ENCODE results near the gene HTT. TPM values are rescaled to one million over a fixed set of nuclear protein-coding genes. Genes with fewer than 3 reads are reported as not detected.

Gene HTT
- total and polyA plus RNA-seq, 9 of the 15 experiments (the other 6 are each of a cell fraction or from before 2014, with no cell fraction given): 0.66 to 31.6 (median 14.7) TPM

DNA sequence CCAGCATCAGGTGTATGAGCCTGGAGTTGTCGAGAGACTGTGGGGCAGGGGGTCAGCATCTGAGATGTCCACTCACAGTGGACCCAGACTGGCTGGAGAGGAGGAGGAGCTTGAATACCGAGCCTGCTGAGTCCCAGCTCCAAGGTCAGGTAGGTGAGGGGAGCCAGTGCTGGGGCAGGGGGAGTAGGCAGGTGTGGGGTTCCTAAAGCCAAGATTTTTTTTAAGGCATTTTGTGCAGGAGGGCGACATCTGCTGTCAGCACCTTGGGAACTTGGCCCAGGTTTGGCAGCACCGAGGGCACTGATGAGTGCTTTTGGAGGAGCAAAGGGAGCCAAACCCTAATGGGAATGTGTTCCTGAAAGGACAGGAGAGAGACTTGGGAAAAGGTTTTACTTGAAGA, 110.2 kb downstream of the HTT start:
- Histone ChIP-seq H3K9ac (ENCODE audit: insufficient read depth in 1 of 2, low read depth in 2 of 2, low read length in 2 of 2) (no peak overlapping the region; a peak in 1 of 4 replicates), H3K27ac (ENCODE audit: extremely low read depth, low read depth, low read length) (no peak overlapping the region), H4K20me1 (replicated peaks; ENCODE audit: control insufficient read depth, insufficient read depth, low read length) (no peaks in the 10 kb centered on the region), H2AFZ (ENCODE audit: low read depth, low read length) (no peak overlapping the region), H3K9me3 (replicated peaks; ENCODE audit: control insufficient read depth, insufficient read depth, low read depth, low read length) (no peaks in the 10 kb centered on the region), H3K9me1 (ENCODE audit: control insufficient read depth, insufficient read depth, low read length) (no peaks in the 10 kb centered on the region), H3K79me2 (ENCODE audit: control insufficient read depth, insufficient read depth, low read length) (no peaks in the 10 kb centered on the region), H3K27me3 (ENCODE audit: control insufficient read depth in 2 of 2, insufficient read depth in 2 of 2, low read length in 2 of 2) (no peaks in the 10 kb centered on the region), H3K4me2 (ENCODE audit: insufficient read depth, low read length) (no peak overlapping the region), H3K4me1 (replicated peaks in 1 of 2; ENCODE audit: control insufficient read depth in 2 of 2, insufficient read depth in 2 of 2, low read length in 2 of 2) (no peaks in the 10 kb centered on the region), H3K36me3 (ENCODE audit: control insufficient read depth, insufficient read depth, low read length) (peaks cover 53% of the 10 kb centered on the region; the same call in 2 of the 3 replicates), H3K4me3 (no peak overlapping the region)
- WGBS (ENCODE audit: insufficient coverage, low coverage, missing lambda C conversion rate): 97% methylated on average over 3 of the region's 4 CpGs
- no TSS peak for BruUV-seq (replicated peaks)
- no peak for DNase-seq (ENCODE audit: extremely low read depth in 1 of 4, low spot score in 3 of 4)
- ChIA-PET CTCF (ENCODE audit: low intra/inter-chr PET ratio) (no interaction called here), POLR2A (no interaction called here)
- in situ Hi-C loops (cut with MboI) (no loop called here), intact Hi-C loops (cut with micrococcal nuclease) (no loop called here)
- TF ChIP-seq MCM5 (IDR thresholded peaks at IDR 0.05; ENCODE audit: low read depth) (no peak), ZNF263 (CRISPR knock-in tag; IDR thresholded peaks at IDR 0.05; ENCODE audit: borderline replicate concordance) (no peak), CHD1 (IDR thresholded peaks at IDR 0.05; ENCODE audit: low read length) (no peak), ZNF507 (tag; conservative IDR thresholded peaks at IDR 0.05) (no peak), MAZ (CRISPR knock-in tag; conservative IDR thresholded peaks at IDR 0.05 in 1 of 2, IDR thresholded peaks at IDR 0.05 in 1 of 2) (no peak), ZNF41 (CRISPR knock-in tag; conservative IDR thresholded peaks at IDR 0.05) (no peak), PHB (CRISPR knock-in tag; IDR thresholded peaks at IDR 0.05) (no peak), ZNF785 (CRISPR knock-in tag; IDR thresholded peaks at IDR 0.05) (no peak)
- TF ChIP-seq, protein P1, sequence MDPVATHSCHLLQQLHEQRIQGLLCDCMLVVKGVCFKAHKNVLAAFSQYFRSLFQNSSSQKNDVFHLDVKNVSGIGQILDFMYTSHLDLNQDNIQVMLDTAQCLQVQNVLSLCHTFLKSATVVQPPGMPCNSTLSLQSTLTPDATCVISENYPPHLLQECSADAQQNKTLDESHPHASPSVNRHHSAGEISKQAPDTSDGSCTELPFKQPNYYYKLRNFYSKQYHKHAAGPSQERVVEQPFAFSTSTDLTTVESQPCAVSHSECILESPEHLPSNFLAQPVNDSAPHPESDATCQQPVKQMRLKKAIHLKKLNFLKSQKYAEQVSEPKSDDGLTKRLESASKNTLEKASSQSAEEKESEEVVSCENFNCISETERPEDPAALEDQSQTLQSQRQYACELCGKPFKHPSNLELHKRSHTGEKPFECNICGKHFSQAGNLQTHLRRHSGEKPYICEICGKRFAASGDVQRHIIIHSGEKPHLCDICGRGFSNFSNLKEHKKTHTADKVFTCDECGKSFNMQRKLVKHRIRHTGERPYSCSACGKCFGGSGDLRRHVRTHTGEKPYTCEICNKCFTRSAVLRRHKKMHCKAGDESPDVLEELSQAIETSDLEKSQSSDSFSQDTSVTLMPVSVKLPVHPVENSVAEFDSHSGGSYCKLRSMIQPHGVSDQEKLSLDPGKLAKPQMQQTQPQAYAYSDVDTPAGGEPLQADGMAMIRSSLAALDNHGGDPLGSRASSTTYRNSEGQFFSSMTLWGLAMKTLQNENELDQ (CRISPR knock-in tag; IDR thresholded peaks at IDR 0.05; ENCODE audit: borderline replicate concordance): no peak
- TF ChIP-seq, protein P2, sequence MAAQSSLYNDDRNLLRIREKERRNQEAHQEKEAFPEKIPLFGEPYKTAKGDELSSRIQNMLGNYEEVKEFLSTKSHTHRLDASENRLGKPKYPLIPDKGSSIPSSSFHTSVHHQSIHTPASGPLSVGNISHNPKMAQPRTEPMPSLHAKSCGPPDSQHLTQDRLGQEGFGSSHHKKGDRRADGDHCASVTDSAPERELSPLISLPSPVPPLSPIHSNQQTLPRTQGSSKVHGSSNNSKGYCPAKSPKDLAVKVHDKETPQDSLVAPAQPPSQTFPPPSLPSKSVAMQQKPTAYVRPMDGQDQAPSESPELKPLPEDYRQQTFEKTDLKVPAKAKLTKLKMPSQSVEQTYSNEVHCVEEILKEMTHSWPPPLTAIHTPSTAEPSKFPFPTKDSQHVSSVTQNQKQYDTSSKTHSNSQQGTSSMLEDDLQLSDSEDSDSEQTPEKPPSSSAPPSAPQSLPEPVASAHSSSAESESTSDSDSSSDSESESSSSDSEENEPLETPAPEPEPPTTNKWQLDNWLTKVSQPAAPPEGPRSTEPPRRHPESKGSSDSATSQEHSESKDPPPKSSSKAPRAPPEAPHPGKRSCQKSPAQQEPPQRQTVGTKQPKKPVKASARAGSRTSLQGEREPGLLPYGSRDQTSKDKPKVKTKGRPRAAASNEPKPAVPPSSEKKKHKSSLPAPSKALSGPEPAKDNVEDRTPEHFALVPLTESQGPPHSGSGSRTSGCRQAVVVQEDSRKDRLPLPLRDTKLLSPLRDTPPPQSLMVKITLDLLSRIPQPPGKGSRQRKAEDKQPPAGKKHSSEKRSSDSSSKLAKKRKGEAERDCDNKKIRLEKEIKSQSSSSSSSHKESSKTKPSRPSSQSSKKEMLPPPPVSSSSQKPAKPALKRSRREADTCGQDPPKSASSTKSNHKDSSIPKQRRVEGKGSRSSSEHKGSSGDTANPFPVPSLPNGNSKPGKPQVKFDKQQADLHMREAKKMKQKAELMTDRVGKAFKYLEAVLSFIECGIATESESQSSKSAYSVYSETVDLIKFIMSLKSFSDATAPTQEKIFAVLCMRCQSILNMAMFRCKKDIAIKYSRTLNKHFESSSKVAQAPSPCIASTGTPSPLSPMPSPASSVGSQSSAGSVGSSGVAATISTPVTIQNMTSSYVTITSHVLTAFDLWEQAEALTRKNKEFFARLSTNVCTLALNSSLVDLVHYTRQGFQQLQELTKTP (IDR thresholded peaks at IDR 0.05; ENCODE audit: low read depth in 1 of 2, partially characterized antibody in 2 of 2): no peak
- TF ChIP-seq, protein P3, sequence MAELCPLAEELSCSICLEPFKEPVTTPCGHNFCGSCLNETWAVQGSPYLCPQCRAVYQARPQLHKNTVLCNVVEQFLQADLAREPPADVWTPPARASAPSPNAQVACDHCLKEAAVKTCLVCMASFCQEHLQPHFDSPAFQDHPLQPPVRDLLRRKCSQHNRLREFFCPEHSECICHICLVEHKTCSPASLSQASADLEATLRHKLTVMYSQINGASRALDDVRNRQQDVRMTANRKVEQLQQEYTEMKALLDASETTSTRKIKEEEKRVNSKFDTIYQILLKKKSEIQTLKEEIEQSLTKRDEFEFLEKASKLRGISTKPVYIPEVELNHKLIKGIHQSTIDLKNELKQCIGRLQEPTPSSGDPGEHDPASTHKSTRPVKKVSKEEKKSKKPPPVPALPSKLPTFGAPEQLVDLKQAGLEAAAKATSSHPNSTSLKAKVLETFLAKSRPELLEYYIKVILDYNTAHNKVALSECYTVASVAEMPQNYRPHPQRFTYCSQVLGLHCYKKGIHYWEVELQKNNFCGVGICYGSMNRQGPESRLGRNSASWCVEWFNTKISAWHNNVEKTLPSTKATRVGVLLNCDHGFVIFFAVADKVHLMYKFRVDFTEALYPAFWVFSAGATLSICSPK (IDR thresholded peaks at IDR 0.05; ENCODE audit: borderline replicate concordance): no peak
- no peak for ATAC-seq
- FAIRE-seq: no peak
